Cardiac fibroblast (primary cell): ENCODE results near the gene HELZ.
A peak's percentile ranks its signal among the peaks of the same experiment; 100 is the strongest.
"Not testable (repeated sequence)": the region's sequence is repeated elsewhere in the genome, so short reads cannot be mapped to it uniquely, and the experiment has no call there.

Experiments used
- DNase-seq, 2 donors: peaks; one replicate each; pipeline versions ENCODE4 v3.0.0 to v3.0.0-alpha.2; 2010; ENCODE audit warnings: low read depth in 2 of 2
- H3K4me3 ChIP-seq, 2 donors: replicated peaks in 1 of 2; 1 replicate in 1 of 2; 2 replicates in 1 of 2; pipeline ENCODE4 v1.5.1; 2011; ENCODE audit warnings: low read depth in 2 of 2, low read length in 2 of 2, mild to moderate bottlenecking in 2 of 2, moderate library complexity in 1 of 2
- TF ChIP-seq, protein P1 (sequence below): IDR thresholded peaks from one replicate; pipeline ENCODE4 v1.5.1; 2011; ENCODE audit warnings: low read depth, mild to moderate bottlenecking, low read length, inconsistent platforms

HELZ gene

DNA sequence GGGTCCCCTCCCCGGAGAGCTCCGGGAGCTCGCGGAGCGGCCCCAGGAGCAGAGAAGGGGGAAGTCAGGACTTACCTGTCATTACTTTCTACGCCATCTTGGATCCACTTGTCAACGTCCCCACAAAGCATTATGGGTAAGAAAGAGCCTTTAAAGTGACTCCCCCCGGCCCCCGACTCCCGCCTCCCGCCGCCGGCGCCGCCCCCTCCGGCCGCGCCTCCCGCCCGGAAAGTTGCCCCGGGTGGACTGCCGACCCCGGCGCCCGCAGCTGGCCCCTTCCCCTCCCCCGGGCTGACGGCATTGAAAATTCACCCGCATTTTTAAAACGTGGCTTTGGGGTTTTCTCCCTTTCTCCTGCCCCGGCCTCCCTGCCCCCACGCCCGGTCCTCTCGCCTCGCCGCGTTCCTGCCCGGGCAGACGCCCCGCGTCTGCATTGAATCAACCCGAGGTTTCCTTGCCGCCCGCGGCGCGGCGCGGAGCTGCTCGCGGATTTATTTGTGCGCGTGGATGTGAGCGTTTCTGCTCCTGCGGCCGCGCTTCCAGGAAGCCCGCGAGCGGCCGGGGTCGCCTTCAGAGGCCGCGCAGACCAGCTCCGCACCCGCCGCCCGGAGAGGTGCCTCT is at the start of gene HELZ:
HELZ (minus strand) TSS at position 124 of the 621 bp plus-strand sequence. CDS start 26,392 bp downstream, outside the sequence.
- peak; percentile 86 to 87 for DNase-seq
- peak within 1 kb of the TSS; percentile 88 to 93 for H3K4me3 ChIP-seq
- TF ChIP-seq, protein P1, sequence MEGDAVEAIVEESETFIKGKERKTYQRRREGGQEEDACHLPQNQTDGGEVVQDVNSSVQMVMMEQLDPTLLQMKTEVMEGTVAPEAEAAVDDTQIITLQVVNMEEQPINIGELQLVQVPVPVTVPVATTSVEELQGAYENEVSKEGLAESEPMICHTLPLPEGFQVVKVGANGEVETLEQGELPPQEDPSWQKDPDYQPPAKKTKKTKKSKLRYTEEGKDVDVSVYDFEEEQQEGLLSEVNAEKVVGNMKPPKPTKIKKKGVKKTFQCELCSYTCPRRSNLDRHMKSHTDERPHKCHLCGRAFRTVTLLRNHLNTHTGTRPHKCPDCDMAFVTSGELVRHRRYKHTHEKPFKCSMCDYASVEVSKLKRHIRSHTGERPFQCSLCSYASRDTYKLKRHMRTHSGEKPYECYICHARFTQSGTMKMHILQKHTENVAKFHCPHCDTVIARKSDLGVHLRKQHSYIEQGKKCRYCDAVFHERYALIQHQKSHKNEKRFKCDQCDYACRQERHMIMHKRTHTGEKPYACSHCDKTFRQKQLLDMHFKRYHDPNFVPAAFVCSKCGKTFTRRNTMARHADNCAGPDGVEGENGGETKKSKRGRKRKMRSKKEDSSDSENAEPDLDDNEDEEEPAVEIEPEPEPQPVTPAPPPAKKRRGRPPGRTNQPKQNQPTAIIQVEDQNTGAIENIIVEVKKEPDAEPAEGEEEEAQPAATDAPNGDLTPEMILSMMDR = no peak

GRCh38 chr17:67293251-67294203 is 48.5 kb upstream of the HELZ start:
- no peak overlapping the region for H3K4me3 ChIP-seq
- TF ChIP-seq, protein P1 = peak; percentile 91
- peak; percentile 71 to 80 for DNase-seq

DNA sequence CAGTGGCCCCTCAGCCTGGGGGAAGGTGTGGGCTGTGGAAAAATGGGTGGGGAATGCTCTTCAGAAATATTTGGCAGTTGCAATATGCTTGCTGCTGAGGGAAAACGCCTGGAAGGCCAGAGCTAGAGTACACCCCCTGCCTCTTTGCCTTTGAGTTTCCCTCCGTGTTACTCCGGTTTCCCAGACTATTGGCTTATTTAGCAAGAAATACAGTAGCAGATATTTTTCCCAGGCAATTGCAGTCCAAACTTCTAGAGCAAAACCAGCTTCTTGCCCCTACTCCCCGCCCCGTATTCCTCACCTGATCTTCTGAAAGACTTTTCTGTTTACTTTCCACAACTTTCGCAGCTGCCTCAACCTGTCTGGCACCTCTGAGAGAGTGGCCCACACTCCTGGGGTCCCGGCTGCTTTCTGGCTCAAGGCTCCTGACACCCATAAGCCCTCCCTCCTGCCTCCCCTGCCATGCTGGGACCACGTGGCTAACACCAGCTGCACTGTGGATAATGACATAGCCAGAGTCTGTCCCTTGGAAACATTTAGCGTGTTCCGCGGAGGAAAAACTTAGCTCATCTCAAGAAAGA is 45.8 kb upstream of the HELZ start:
- TF ChIP-seq, protein P1 = no peak
- H3K4me3 ChIP-seq = no peak overlapping the region
- DNase-seq = peak in 1 of 2 donors; percentile 52

DNA sequence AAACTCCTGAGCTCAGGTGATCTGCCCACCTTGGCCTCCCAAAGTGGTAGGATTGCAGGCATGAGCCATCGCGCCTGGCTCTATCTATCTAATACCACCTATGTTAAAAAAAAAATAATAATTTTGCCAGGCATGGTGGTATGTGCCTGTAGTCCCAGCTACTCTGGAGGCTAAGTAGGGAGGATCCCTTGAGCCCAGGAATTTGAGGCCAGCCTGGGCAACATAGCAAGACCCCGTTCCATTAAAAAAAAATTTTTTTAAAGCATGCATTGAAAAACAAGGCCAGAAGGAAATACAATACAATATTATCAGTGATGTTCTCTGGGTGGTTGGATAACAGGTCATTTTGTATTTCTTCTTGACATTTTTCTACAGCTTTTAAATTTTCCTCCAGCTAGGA is 45.2 kb upstream of the HELZ start:
- TF ChIP-seq, protein P1 = no peak
- no peak overlapping the region for H3K4me3 ChIP-seq
- DNase-seq = no peak

- DNase-seq = peak; percentile 68 to 99
Observed at GRCh38 chr17:67289181-67289876, 44.3 kb upstream of the HELZ start.

DNA sequence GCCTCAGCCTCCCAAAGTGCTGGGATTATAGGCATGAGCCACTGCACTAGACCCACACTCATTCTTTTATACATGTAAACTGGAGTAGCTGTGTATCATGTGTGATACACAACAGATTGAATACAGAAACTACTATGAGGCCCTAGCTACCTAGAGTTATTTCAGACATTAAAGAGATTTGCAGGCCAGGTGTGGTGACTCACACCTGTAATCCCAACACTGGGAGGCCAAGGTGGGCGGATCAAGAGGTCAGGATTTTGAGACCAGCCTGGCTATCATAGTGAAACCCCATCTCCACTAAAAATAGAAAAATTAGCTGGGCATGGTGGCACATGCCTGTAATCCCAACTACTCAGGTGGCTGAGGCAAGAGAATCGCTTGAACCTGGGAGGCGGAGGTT is 41.8 kb upstream of the HELZ start:
- not testable (repeated sequence) for H3K4me3 ChIP-seq

More at GRCh38 chr17:67289181-67289876, 44.3 kb upstream of the HELZ start:
- peak overlapping the region in 1 of 2 donors; percentile 22 for H3K4me3 ChIP-seq
- TF ChIP-seq, protein P1 = no peak

GRCh38 chr17:67285360-67285759 is 40.4 kb upstream of the HELZ start:
- no peak overlapping the region for H3K4me3 ChIP-seq
- TF ChIP-seq, protein P1 = no peak
- no peak for DNase-seq

More for the DNA sequence above, 41.8 kb upstream of the HELZ start:
- not testable (repeated sequence) for DNase-seq
